GM18909 (cell line): ENCODE data around the gene TNFAIP6.
"Not testable (repeated sequence)": the region's sequence is repeated elsewhere in the genome, so short reads cannot be mapped to it uniquely, and the experiment has no call there.

ENCODE experiments used
- ATAC-seq: cut with Tn5 transposase; IDR thresholded peaks from one replicate; pipeline ENCODE4 v1.9.1; 2021; ENCODE audit warnings: mild to moderate bottlenecking; ENCODE audit not compliant: unreplicated experiment, poor library complexity

Gene TNFAIP6

DNA sequence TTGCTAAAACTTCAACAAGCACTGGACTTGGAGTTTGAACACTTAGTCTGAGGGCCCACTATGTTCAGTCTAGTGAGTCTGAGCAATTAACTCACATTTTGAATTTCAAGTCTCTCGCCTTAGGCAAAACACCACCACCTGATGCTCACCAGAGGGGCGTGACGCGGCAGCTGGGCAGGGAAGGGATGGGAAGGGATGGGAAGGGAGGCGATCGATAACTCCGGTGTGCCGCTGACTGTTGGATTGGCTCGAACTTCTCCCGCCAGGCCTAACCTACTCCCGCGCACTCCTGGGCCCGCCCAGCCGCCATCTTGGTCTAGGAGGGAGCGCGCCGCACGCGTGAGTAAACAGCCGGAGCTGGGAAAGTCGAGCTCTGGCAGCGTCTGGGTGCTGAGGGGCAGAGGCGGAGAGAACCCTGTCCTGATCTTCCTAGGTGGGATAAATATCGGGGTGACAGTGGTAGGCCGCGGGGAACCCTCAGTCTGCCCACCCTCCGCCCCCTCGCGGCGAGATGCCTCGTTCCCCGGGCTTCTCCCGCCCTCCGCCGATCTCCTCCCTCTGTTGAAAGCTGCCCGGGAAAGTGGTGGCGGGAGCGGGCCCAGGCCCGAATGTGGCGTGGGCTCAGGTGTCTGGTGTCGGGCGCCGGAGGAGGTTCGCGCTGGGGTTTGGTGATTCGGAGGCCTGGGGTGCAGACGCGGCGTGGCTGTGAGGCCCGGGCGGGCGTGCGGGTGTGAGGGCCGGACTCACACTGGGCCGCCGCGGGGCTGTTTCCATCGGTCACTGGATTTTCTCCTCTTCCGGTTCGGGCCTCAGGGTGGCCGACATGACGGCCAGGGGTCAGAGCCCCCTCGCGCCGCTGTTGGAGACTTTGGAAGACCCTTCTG lies 52.5 kb downstream of the TNFAIP6 start, which contains the start of gene RIF1:
TSS of gene RIF1 (plus strand) at position 302 of the 884 bp plus-strand sequence. CDS start at position 824, 522 bp downstream.
- peak; percentile 95 for ATAC-seq

DNA sequence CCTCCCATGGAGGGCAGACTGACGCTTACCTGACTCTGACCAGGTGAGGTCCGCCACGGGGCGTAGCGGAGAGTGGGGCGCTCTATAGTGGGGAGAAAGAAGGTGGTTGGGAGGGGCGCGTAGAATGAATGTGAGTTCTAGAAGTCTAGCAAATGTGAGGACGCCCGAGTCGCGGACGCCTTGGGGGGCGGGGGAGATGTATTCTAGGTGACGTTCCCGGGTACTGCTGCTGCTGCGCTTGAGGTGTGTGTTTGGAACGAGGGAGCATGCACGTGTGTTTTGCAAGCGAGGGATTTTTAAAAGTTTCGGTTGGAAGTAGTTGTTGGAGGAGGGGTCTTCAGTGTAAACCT lies 53.1 kb downstream of the TNFAIP6 start:
- peak; percentile 43 for ATAC-seq

DNA sequence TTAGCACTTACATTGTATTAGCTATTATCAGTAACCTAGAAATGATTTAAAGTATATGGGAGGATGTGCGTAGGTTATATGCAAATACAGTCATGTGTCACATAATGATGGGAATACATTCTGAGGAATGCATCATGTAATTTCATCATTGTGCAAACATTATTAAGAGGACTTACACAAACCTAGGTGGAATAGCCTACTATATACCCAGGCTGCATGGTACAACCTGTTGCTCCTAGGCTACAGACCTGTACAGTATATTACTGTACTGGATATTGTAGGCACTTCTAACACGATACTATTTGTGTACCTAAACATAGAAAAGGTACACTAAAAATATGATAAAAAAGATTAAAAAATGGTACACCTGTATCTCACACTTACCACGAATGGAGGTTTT lies 60.3 kb downstream of the TNFAIP6 start:
- ATAC-seq: no peak

DNA sequence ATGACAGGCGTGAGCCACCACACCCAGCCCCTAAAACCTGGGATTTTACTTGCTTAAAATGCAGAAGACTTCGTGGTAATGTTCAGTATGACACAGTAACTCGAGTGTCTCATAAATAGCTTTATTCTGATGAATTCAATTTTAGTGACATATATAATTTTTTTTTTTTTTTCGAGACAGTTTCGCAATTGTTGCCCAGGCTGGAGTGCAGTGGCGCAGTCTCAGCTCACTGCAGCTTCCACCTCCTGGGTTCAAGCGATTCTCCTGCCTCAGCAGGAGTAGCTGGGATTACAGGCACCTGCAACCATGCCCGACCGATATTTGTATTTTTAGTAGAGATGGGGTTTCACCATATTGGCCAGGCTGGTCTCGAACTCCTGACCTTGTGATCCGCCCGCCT lies 64.3 kb downstream of the TNFAIP6 start:
- not testable (repeated sequence) for ATAC-seq

DNA sequence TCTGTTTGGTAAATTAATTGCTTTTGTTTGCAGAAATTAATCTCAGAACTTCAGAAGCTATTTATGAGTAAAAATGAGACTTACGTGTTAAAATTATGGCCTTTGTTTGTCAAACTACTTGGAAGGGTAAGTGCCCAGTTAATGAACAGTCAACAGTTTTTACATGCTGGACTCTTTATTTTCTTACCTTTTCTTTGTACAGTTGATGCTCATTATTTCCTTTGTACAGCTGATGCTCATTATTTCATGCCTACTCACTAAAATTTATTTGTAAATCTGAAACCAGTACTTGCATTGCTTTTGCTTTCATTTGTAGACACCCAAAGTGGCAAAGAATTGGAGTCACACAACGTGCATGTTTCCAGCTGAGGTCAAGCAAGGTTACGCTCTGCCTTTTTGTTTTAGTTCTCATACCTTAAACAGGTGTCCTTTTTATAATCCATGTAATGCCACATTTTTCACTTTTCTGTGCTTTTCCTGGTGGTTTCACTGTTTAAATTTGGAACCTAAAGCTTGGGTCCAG lies 65.6 kb downstream of the TNFAIP6 start:
- ATAC-seq: peak; percentile 79

DNA sequence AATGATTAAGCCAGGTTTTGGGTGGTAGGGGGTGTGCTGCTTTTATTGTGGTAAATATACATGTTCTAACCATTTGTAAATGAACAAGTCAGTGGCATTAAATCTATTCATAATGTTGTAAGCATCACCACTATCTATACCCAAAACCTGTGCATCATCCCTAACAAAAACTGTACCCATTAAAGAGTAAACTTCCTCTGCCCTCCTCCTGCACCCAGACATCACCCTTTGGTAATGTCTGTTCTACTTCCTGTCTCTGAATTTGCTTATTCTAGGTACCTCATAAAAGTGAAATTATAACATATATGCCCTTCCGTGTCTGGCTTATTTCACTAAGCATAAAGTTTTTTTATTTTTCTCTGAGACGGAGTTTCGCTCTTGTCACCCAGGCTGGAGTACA lies 66.4 kb downstream of the TNFAIP6 start:
- ATAC-seq: no peak
